HG02571 (cell line): Measurements from ENCODE around the gene WDR70.
"Not testable (repeated sequence)": the region's sequence is repeated elsewhere in the genome, so short reads cannot be mapped to it uniquely, and the experiment has no call there.

Source experiments
- ATAC-seq: cut with Tn5 transposase; IDR thresholded peaks from one replicate; pipeline ENCODE4 v1.9.1; 2021; ENCODE audit warnings: mild to moderate bottlenecking, moderate library complexity; ENCODE audit not compliant: unreplicated experiment

Gene WDR70

GRCh38 chr5:37668524-37669047 is 289.5 kb downstream of the WDR70 start:
- no peak for ATAC-seq

- ATAC-seq, result not testable (repeated sequence)
Measured at GRCh38 chr5:37672118-37672588, 293.0 kb downstream of the WDR70 start.

- not testable (repeated sequence) for ATAC-seq
Measured at GRCh38 chr5:37674361-37674760, 295.2 kb downstream of the WDR70 start.

- not testable (repeated sequence) for ATAC-seq
Measured at GRCh38 chr5:37679326-37679725, 300.2 kb downstream of the WDR70 start.

- not testable (repeated sequence) for ATAC-seq
Measured at GRCh38 chr5:37679903-37680302, 300.8 kb downstream of the WDR70 start.

- no peak for ATAC-seq
Measured at GRCh38 chr5:37683072-37683471, 304.0 kb downstream of the WDR70 start.

- ATAC-seq, result no peak
Measured at GRCh38 chr5:37685211-37685610, 306.1 kb downstream of the WDR70 start.

- ATAC-seq, result no peak
Measured at GRCh38 chr5:37685816-37686215, 306.7 kb downstream of the WDR70 start.

- not testable (repeated sequence) for ATAC-seq
Measured at GRCh38 chr5:37688925-37689324, 309.8 kb downstream of the WDR70 start.

- not testable (repeated sequence) for ATAC-seq
Measured at GRCh38 chr5:37694333-37694732, 315.2 kb downstream of the WDR70 start.

GRCh38 chr5:37694867-37695266 is 315.7 kb downstream of the WDR70 start:
- no peak for ATAC-seq

GRCh38 chr5:37695647-37696046 is 316.5 kb downstream of the WDR70 start:
- no peak for ATAC-seq

GRCh38 chr5:37696190-37697021 is 317.3 kb downstream of the WDR70 start:
- ATAC-seq, result no peak

- no peak for ATAC-seq
Measured at GRCh38 chr5:37701868-37702267, 322.8 kb downstream of the WDR70 start.

- no peak for ATAC-seq
Measured at GRCh38 chr5:37703841-37704241, 324.7 kb downstream of the WDR70 start.

- no peak for ATAC-seq
Measured at GRCh38 chr5:37704406-37704805, 325.3 kb downstream of the WDR70 start.

- ATAC-seq, result no peak
Measured at GRCh38 chr5:37709020-37709419, 329.9 kb downstream of the WDR70 start.

- ATAC-seq, result no peak
Measured at GRCh38 chr5:37710965-37711364, 331.8 kb downstream of the WDR70 start.

- no peak for ATAC-seq
Measured at GRCh38 chr5:37712750-37713149, 333.6 kb downstream of the WDR70 start.

GRCh38 chr5:37714756-37715155 is 335.6 kb downstream of the WDR70 start:
- no peak for ATAC-seq

- no peak for ATAC-seq
Measured at GRCh38 chr5:37715361-37715760, 336.2 kb downstream of the WDR70 start.

- no peak for ATAC-seq
Measured at GRCh38 chr5:37715992-37716391, 336.9 kb downstream of the WDR70 start.
